KBM-7 (cell line): ENCODE measurements around the gene AP2M1.
A peak's percentile ranks its signal among the peaks of the same experiment; 100 is the strongest.

Experiments
- DNase-seq: peaks from one replicate; pipeline ENCODE4 v3.0.0-alpha.2; 2015
- in situ Hi-C: fragments of 300-500 bp; cut with MboI; formaldehyde crosslinking; loops from 2 replicates; pipeline ENCODE4 v1.14.3; 2020; ENCODE audit warnings: low sequenced_read_pairs, low pct_unique_long_range_greater_than_20kb, mixed read lengths

The AP2M1 gene

DNA sequence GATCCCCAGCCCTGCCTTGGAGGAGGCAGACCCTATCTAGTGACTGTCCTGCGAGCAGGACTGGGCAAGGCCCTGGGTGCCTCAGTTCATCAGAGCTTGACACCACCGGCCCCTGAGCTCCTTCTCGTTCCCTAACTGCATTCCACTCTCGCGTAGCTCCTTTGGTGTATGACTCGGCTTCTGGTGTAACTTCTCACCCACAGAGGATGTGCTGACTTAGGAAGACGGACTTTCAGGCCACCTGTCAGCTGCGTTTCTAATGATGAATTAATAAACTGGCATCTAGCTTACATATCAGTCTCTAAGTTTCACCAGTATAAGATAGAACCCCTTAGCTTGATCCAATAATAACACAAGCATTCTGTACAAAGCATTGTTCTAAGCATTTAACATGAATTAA lies 28.9 kb downstream of the AP2M1 start:
- DNase-seq: no peak
- in situ Hi-C loops: no loop called here

- DNase-seq: no peak
Measured at GRCh38 chr3:184209146-184209923, 34.7 kb downstream of the AP2M1 start.

GRCh38 chr3:184211297-184211696 lies 36.6 kb downstream of the AP2M1 start:
- in situ Hi-C loops: no loop called here
- DNase-seq: no peak

More at GRCh38 chr3:184209146-184209923, 34.7 kb downstream of the AP2M1 start:
- in situ Hi-C loops: no loop called here

- in situ Hi-C loops: no loop called here
- DNase-seq: no peak
Measured at GRCh38 chr3:184211718-184212117, 37.1 kb downstream of the AP2M1 start.

DNA sequence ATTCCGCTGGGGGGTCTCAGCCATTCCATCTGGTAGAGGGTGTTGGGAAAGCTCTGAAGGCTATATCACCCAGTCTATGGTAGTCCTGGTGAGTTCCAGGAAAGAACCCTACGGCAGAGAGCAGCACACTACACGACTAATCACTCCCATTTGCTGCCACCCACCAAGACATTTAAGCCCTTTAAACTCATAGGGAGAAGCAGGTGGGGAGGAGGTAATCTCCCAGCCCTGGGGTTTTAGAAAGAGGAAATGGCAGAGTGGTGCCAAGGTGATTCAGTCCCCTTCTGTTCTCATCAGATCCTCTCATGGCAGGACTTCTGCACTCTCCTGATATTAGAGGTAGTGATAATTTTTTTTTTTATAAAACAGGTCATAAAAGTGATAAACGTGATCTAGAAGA lies 44.2 kb downstream of the AP2M1 start:
- DNase-seq: no peak
- in situ Hi-C loops: no loop called here

DNA sequence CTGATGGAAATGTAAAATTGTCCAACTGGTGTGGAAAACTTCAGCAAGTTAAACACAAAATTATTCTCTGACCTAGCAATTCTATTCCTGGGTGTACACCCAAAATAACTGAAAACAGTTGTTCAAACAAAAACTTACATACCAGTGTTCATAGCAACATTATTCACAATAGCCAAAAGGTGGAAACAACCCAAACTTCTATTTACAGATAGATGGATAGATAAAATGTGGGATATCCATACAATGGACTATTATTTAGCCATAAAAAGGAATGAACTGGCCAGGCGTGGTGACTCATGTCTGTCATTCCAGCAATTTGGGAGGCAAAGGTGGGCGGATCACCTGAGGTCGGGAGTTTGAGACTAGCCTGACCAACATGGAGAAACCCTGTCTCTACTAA lies 47.9 kb downstream of the AP2M1 start:
- DNase-seq: no peak
- in situ Hi-C loops: no loop called here

GRCh38 chr3:184223946-184224345 lies 49.3 kb downstream of the AP2M1 start:
- DNase-seq: no peak
- in situ Hi-C loops: no loop called here

GRCh38 chr3:184227481-184227935 lies 52.9 kb downstream of the AP2M1 start:
- in situ Hi-C loops: no loop called here
- DNase-seq: peak; percentile 54

DNA sequence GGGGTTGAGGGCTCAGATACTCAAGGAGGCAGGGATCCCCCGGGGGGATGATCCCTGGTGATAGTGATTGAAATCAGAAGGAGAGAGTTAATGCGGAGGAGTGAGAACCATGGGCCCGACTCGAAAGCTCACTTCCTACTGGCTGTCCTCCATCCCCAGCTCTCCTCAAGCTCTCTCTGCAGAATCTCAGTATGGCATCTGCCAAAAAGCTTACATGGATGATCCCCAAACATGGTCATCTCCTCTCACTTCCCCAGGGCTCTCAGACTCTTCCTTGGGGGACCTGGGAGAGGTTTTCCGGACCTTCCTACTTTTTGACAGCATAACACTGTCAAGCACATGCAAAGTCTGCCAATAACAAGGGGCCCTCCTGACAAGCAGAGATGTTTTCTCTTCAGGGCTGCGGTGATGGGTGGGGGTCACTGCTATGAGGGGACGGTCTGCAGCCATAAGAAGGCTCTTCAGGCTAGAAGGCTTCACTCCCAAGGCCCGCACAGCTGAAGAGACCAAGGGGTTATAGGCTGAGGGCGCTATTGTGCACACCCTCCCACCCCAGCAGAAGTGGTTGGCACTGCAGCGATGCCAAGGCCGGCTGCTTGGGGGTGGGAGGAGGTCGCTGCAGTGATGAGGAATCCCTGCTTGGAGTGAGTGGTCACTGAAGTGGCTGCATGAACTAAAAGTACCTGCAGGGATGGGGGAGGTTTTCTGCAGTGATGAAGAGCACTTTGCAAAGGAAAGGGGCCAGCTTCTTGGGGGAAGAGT lies 53.9 kb downstream of the AP2M1 start:
- in situ Hi-C loops: no loop called here
- no peak for DNase-seq

DNA sequence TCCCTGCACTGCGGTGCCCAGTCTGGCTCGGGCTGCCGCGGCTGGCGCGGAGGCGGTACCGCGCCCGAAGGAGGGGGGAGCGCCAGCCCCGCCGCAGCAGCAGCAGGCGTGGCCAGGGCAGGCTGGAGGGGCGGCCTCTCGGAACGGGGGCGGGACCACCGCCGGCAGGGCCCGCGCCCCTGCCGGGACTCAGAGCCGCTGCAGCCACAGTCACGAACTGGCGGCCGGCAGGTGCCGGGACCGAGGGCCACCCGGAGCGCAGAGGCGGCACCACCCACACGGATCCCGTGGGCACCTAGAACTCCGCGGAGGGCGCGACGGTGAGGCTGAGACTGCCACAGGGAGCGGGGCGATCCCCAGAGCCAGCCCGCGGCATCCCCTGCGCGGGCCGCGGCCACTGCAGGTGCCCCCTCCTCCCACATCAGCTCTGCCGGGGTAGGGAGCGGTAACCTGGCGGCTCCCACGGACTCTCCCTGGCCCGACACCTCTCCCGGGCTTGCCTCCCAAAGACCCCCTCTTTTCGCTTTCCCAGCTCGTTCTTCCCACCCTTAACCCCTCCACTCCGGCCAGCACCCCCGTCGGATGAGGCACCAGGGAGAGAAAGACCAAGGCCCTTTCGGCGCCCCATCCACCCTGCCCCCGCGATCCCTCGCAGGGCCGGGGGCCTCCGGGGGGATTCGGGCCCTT lies 54.9 kb downstream of the AP2M1 start, which contains the start of gene VWA5B2:
TSS of gene VWA5B2 (plus strand) at position 192 of the 687 bp plus-strand sequence. CDS start 944 bp downstream, outside the sequence.
- in situ Hi-C loops: no loop called here
- peak; percentile 76 for DNase-seq

DNA sequence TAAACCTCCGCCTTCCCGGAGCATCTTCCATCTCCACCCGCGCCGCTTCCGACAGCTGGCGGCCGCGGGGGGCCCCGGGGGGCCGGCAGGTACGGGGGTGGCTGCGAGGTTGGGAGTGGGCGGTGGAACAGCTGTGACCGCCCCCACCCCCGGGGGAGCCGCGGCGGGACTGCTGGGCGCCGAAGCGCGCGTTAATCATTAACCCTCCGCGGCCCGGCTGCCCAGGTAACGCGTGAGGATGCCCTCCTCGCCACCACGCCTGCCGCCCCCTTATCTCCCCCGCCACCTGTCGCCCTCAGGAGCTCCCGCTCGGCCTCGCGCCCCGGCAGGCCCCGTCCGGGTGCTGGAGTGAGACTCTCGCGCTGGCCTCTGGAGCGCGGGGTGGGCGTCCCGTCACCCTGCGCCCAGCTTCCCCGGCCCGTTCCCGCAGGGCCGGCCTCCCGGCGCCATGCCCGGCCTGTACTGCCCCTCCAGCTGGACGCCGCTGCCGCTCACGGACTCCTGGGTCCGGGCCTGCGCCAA lies 55.5 kb downstream of the AP2M1 start:
- in situ Hi-C loops: no loop called here
- DNase-seq: no peak

GRCh38 chr3:184230603-184231528 lies 56.2 kb downstream of the AP2M1 start:
- no peak for DNase-seq
- in situ Hi-C loops: no loop called here

DNA sequence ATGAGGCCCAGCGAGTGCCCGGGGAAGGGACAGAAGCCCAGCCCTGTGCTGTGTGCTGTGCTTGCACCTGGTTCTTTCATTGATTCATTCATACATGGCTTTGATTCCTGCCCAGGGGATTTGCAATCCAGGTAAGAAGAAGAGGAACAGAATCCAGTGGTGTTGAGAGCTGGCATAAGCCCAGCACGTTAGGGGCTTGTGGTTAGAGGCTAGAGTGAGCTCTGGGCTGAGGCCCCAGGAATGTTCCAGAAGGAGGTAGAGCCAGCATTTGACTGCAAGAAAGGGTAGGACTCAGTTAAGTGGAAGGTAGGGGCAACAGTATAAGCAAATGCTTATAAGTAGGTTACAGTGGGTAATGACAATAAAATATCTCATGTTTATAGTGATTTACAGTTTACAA lies 57.0 kb downstream of the AP2M1 start:
- in situ Hi-C loops: no loop called here
- DNase-seq: no peak

- no peak for DNase-seq
- in situ Hi-C loops: no loop called here
Measured at GRCh38 chr3:184233127-184233843, 58.6 kb downstream of the AP2M1 start.
